Kasumi-1 (cell line): ENCODE results near the gene SLC4A4.

Source experiments
- DNase-seq, 2 experiments: peaks; one replicate each; lab custom pipeline; 2025; lab: John Stamatoyannopoulos, UW

Gene SLC4A4

DNA sequence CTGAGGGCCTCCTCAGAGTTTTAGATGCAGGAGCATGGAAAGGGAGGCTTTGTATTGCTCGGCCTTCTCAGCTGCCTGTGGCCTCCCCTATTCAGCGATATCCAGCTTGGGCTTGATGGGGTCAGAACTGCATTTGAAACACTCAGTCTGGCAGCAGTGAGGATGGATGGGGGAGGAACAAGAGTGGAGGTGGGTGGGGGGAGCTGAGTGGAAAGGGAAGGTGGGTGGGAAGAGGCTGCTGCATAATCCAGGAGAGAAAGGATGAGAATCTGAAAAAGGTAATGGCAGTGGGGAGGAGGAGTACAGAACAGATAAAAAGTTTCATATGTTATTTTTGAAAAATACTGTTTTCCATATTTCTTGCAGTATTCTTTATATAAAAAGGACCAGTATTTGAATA lies 202.7 kb downstream of the SLC4A4 start:
- no peak for DNase-seq

DNA sequence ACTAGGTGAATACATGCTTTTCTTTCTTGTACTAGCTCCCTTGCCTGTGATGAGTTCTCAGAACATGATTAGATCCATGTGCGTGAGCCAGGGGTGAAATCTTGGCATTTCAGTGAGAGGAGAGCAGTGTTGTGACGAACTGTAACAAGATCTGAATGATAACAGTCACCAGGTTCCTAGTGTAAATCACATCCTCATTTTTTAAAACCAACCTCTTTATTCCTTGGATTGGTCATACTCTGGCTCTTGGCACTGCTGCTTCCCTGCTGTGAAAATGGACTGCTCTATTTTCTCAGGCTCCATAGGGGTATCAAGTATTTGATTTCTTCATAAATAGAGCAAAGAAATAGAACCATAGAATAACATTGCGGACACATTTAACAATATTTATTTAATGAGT lies 206.3 kb downstream of the SLC4A4 start:
- DNase-seq, result no peak

DNA sequence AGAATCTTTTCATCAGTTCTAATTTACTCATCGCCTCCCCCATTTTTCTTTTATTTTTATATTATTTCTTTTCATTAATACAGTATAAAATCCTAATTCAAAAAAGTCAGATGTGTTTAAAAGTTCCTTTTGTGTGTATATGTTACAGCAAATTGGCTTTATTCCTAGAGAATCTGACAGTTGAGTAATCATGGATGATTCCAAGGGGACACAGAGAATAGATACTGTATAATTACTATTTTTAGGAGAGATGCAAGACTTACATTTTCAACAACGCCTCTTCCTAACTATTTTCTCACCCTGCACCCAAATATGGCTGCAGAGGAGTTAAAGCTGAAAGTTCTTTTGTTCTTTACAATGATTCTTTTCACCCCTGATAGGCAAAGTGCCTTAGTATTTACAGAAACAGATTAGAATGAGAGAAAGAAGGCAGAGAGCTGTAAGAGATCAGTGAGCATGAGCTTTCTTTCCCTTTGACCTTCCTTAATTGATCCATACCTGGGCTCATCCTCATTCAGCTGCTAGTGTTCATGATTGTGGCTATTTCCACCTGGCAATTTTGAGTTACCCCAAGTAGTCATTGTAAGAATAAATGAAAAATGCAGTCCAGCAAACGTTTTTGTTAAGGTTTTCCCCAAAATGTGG lies 210.8 kb downstream of the SLC4A4 start:
- no peak for DNase-seq

DNA sequence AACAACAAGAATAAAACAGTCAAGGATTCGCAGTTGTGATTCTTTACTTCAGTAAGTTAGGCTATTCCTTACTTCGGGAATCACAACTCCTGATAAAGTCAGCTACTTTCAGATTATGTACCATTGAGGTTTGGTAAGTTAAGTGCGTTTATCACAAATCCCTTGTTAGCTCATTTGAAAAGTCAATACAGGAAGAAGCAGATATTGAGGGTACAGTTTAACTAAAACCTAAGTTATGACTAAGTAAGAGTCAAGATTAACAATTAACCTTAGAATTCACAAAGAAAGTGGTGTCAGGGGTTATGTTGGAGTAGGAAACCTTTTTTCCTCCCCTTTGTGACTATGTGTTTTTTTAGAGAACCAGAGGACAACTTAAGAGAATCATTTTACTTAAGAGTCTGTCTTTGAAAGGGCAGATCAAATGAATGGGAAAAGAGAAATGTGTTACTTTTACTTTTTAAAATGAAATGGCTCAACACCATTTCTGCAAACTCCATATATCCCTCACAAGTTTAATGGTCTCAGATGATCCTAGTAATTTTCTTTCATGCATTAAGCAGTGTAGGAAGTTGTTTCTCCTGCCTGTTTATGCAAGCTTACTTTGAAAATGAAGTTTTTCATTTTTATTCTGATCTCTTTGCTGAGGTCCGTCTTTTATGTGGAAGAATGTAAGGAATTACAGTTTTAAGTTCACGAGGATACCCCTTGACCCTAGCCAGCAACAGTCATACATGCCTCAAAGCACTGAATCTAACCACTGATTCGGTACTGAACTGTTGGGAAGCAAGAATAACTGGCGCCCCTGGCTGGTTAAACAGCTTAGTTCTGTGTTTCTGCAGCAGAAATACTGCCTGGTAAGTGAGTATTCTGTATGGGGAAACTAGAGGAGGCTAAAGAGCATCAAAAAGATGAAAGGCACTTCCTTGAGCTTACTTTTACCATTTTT lies 211.7 kb downstream of the SLC4A4 start:
- no peak for DNase-seq

DNA sequence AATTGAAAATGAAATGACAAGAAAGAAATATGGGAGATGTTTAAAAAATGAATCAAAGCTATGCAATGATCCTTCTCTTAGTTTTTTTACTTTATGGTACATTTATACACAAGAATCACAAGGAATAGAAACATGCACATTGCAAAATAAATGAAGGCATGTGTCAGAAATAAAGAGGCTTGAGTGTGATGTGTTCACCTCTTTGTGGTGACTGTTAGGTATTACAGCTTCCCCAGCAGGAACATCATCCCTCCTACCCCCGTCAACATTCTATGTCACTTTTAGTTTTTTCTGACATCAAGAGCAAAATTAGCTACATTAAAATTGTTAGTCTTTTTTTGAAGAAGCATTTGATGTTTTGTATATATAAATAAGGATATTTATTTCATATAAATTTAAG lies 214.8 kb downstream of the SLC4A4 start:
- peak; percentile 35 to 44 for DNase-seq

DNA sequence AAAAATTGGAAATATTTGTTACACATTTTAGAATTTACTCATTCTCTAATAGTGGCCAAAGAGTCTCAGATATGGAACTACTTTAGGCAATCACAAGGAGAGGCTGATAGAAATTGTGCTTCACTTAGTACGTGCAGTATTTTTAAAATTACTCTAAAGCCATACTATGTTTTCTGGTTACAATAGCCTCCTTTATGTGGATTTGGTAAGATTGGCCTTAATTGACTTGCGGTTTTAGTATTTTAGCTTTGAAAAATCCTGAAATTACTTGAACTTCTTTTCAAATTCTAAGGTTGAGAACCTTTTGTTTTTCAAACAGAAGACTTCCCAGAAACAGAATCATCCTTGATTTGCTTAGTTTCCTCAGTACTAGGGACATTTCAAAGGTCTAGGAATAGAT lies 215.2 kb downstream of the SLC4A4 start:
- DNase-seq, result no peak

DNA sequence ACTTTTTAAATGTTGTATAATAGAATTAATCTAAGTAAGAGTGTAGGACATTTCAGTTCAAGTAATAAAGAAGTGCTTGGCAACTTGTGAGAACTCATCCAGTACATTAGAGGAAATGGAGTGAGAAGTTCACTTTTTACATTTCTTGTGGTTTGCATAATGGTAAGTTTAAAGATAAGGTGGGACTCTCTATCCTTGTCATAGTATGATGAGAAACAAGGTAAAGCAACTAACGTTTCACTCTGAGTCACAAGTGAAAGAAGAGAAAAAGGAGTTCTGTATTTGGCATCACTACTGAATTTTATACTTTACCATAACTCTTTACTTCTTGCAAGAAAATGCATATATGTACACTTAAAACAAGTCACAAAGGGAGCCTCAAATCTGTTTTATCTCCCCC lies 219.4 kb downstream of the SLC4A4 start:
- DNase-seq, result peak in 1 of 2 experiments; percentile 1

DNA sequence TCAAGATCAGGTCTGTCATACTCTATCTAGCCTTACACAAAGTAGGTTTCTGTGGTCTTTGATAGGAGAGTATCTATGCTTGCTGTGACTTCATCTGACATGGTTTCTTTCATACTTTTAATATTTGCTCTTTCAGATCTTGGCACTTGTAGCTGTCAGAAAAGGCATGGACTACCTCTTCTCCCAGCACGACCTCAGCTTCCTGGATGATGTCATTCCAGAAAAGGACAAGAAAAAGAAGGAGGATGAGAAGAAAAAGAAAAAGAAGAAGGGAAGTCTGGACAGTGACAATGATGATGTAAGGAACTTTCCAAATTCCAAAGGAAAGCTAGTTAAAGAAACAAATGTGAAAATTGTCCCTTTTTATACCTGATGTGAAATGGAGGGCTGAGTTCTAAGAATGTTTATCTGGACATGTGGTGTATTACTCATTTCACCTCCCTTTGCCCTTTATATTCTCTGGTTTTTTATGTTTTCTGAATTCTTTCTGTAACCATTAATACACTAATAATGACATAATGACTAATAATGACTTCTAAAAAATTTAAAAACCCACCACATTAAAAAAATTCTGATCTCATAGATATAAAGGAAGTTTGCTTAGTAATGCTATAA lies 221.2 kb downstream of the SLC4A4 start:
- no peak for DNase-seq

DNA sequence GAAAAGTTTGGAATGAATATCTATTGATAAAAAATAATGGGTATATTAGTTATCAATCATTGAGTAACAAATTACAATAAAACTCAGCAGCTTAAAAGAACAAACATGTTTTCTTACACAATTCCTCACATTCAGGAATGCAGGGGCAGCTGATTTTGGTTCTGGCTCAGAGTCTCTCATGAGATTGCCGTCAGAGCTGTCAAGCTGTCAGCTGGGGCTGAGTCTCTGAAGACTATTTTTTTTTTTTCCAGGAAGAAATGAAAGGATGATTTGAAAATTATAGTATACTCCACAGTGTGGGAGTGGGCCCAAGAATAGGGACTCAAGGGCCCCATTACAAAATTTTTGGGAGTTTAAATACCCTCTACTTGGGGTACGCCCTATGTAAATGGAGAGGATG lies 226.0 kb downstream of the SLC4A4 start:
- no peak for DNase-seq

DNA sequence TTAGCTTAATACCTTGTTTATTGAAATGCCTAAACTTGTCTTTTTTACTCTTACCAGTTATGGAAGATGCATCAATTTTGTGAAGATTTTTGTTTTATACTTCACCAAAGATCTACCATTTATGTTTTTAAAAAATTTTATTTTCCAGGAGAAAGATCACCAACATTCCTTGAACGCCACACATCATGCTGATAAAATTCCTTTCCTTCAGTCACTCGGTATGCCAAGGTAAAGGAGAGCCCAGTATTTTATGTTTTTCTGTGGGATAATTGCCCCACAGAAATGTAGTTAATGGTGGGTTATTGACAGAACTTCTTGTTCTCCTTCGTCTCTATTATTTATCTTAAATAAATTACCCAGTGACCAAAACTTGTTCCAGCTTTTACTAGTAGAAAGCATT lies 228.0 kb downstream of the SLC4A4 start:
- DNase-seq, result no peak

DNA sequence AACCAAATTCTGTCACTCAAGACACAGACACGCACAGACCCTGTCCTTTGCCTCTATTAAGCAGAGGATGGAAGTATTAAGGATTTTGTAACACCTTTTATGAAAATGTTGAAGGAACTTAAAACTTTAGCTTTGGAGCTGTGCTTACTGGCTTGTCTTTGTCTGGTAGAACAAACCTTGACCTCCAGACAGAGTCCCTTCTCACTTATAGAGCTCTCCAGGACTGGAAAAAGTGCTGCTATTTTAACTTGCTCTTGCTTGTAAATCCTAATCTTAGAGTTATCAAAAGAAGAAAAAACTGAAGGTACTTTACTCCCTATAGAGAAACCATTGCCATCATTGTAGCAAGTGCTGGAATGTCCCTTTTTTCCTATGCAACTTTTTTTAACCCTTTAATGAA lies 229.3 kb downstream of the SLC4A4 start:
- no peak for DNase-seq

DNA sequence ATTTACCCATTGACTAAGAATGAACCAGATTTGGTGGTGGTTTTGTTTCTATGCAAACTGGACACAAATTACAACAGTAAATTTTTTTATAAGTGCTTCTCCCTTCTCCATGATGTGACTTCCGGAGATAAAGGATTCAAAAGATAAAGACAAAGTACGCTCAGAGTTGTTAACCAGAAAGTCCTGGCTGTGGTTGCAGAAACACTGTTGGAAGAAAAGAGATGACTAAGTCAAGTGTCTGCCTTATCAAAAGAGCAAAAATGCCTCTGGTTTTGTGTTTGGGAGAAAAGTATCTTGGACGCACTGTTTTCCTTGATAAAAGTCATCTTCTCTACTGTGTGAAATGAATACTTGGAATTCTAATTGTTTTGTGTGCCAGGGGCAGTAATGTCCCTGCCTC lies 231.7 kb downstream of the SLC4A4 start:
- DNase-seq, result no peak

DNA sequence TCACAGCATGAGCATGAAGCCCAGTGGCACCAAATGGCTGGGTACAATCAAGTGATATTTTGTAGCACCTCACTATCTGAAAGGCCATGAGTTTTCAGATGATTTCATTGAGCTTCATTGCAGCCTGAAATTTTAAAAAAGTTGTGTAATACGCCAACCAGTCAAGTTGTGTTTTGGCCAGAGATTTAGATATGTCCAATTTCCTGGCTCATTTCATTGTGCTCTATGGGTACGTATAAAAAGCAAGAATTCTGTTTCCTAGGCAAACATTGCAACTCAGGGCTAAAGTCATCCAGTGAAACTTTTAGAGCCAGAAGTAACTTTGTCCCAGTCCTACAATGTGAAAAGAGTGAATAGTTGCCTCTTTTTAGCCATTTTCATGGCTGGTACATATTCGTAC lies 232.5 kb downstream of the SLC4A4 start:
- no peak for DNase-seq

DNA sequence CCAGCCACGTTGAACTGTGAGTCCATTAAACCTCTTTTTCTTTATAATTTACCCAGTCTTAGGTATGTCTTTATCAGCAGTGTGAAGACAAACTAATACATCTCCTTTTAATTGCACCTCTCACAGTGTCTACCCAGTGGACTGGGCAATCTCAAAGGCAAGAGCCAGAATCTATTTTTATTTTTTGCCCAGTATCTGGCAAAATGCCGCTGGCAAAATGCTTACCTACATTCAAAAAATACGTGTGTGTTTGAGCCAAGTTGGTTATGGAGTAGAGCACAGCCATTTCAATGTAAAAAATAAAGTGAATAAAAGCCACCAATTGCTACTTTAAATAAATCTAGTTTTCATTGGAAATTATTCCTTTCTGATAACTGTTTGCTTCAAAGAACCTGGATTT lies 245.2 kb downstream of the SLC4A4 start:
- no peak for DNase-seq

DNA sequence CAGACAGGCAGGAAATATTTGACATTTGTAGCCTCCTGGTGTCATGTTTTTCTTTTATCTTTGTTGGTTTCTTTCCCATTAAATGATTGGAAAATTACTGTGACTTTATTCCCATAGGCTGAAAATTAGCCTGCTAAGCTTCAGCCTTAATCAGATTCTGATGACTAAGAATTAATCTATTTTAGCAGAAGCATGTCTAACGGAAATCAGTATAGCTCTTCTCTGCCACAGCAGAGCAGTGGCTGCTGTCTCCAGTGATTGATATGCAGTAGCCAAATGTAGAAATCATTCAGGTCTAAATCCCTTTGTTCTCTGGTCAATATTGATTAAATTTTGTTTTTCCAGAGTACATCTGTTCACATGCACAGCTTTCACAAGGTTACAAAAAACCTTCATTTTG lies 245.8 kb downstream of the SLC4A4 start:
- DNase-seq, result no peak

DNA sequence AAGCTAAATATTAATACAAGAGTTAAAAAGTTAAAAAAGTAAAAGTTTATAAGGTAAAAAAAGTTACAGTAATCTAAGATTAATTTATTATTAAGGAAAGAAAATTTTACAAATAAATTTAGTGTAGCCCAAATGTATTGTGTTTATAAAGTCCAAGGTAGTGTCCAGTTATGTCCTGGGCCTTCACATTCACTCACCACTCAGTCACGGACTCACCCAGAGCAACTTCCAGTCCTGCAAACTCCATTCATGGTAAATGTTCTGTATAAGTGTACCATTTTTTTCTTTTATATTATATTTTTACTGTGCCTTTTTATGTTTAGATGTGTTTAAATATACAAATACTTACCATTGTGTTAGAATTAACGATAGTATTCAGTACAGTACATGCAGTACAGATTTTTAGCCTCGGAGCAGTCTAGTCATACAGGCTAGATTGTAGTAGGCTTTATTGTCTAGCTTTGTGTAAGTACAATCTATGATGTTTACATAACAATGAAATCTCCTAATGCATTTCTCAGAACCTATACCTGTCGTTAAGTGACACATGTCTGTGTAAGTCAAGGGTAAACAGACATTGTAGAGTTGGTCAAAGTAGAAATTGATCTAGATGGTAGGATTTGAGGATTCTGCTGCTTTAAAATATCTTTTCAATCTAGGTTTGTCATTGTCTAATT lies 247.4 kb downstream of the SLC4A4 start:
- DNase-seq, result no peak

DNA sequence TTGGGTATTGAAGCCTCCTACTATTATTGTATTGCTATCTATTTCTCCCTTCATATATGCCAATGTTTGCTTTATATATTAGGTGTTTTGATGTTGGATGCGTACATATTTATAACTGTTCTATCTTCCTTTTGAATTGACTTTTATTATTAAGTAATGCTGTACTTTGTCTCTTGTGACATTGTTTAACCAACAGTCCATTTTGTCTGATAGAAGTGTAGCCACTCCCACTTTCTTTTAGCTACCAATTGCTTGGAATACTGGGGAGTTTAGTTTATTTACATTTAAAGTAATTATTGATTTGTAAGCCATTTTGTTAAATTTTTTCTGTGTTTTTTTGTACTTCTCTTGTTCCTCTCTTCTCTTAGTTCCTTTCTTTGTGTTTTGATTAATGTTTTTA lies 249.2 kb downstream of the SLC4A4 start:
- DNase-seq, result no peak

DNA sequence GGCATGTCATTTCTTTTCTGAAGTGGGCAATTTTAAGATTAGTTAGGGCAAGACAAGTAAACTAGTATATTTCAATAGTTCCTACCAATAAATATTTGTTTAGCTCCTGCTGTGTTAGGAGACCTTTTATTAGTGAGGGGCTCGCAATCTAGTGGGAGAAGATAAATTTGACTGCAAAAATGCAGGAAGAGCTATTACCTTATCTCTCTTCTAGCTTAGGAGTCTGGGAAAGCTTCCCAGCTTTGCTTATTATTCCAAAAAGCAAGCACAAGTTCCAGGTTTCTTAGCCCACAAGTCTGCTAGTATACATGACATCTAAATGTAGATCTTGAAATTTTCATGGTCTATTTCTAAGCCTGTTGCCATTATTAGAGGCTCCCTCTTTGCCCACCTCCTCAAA lies 254.0 kb downstream of the SLC4A4 start:
- no peak for DNase-seq

DNA sequence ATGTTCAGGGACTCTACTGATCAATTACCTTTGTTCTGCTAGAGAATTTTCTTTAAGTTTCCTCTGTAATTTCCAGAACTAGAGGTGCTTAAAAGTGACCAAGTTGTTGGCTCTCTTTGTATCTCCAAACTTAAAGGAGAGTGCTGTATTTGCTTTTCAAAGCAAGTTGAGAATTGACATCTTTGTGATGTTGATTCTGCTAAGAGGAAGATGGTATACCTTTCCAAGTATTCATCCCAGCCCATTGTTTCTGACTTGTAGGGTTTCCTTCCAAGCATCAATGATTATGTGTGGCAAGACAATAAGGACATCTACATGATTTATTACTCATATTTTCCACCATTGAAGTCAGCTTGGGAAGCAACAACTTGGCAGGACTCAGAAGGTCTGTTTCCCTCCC lies 254.5 kb downstream of the SLC4A4 start:
- DNase-seq, result no peak

DNA sequence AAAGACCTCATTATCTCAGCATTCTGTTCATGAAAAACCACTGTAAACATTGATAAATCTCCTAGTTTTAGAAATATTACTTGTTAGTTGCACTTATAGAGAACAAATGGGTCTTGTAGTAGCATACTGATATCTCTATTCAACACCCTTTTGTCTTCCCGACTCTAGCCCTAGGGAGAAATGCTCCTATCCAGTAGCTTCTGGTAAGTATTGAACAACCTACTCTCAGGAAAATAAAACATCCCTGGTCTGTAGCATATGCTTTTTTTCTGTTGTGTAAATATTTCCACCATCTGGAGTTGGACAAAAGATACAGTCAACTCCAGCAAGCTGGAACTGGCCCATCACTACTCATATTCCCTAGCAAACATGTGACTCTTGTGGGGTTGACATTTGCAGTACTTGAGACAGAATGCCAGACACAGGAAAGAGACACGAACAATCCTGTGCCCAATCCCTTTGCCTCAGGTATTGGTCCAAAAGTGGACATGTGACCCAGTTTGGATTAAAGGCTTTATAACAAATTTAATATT lies 256.8 kb downstream of the SLC4A4 start:
- DNase-seq, result no peak

DNA sequence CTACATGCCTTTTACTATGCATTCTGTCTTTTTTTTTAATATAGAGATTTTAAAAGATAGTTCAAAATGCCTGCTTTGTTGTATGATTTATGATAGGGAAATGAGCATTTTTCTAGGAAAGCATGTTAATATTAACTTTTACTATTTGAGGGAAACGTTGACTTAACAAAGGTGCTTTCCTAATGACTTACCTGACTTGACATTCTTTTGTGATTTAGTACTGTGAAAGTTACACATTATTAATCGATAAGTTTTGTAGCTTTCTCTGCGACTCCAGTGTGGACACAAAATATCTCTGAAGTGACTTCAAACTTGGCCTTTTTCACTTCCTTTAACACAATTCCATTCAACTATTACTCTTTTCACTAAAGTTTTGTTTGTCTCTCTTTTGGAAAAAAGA lies 260.8 kb downstream of the SLC4A4 start:
- no peak for DNase-seq

DNA sequence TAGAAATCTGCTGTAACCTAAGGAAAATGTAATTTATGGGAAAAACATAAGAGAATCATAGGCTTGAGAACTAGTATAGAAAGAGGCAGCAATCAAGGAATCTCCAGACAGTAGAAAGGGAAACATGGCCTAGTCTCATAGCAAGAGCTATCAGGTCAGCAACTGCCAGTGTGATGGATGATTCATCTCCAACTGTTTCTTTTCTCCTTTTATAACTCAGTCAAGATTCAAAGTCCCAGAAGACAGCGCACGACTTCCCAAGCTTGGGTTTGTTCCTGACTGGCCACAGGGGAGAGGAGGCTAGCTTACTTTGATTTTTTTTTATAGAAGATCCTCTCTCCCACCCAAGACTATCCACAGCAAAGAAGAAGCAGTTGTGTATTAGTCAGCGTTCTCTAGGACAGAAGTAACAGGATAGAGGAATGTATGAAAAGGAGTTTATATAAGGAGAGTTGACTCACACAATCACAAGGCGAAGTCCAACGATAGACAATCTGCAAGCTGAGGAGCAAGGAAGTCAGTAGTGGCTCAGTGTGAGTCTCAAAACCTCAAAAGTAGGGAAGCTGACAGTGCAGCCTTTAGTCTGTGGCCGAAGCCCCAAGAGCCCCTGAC lies 263.6 kb downstream of the SLC4A4 start:
- DNase-seq, result peak; percentile 13 to 20
